Medulla oblongata (tissue), 1 donor: ENCODE data around the gene MBD5.

Experiments used
- DNase-seq: peaks from one replicate; pipeline ENCODE4 v3.0.0-alpha.2; 2015; ENCODE audit errors: extremely low spot score

The MBD5 gene

DNA sequence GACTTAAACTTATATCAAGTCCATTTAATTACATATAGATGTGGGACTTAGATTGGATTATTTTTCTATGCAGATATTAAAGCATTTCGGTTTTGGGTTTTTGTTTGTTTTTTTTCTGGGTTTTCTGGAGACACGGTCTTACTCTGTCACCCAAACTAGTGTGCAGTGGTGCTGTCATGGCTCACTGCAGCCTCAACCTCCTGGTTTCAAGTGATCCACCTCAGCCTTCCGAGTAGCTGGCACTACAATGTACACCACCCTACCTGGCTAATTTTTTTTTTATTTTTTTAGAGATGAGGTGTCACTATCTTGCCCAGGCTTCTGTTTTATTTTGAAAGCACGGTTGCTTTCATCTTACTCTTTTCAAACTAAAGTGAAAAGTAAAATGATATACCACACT, 281.6 kb downstream of the MBD5 start:
- DNase-seq: no peak

DNA sequence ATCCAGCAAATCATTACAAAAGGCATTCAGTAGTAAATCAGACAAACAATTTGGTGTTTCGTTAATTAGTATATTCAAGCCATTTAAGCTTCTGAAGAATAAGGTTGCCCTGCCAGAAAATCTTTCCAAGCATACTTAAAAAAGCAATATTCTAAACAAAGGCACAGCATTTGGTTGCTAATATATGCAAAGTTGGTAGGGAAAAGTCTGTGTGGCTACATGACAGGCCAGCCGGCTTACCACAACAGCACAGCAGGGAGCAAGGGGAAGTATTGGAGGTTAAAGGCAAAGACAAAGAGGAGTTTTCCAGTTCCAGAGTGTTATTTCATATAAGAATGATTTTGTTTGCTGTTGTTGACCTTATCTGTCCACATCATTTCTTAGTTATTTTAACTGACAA, 282.3 kb downstream of the MBD5 start:
- no peak for DNase-seq

DNA sequence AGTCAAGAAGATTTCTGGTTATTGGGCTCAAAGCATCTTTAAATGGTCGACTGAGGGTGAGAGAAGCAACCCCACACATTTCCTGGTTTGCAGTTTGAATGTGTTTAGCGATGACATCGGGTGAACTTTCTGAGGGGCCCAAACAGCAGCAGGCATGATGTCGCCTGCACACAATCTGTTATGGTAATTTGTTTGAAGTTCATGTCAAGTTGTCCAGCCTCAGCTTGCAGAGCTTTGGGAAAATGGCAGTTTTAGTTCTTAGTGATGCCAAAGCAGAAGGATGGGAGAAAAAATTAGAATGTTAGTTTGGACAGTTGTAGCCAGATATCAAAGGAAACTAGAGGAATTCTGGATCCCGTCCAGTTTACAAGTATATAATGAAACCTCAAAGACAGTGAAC, 284.6 kb downstream of the MBD5 start:
- DNase-seq: no peak

DNA sequence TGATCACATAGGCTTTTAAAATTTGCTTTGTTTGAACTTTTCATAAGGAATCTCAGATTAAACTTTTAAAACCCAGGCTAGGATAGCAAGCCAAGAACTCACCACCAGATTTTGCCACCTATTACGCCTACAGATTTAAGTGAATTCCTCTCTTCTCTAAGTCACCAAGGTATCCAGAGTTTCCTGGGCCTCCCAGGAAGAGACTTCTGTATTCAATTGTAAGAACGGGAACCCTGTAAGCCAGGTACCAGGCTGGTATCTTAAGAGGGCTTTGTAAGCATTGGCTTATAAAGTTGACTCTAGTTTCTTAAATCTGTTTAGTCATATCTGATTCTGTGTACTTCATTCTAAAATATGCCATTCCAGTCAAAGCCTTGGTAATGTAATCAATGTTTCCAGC, 285.1 kb downstream of the MBD5 start:
- DNase-seq: no peak

DNA sequence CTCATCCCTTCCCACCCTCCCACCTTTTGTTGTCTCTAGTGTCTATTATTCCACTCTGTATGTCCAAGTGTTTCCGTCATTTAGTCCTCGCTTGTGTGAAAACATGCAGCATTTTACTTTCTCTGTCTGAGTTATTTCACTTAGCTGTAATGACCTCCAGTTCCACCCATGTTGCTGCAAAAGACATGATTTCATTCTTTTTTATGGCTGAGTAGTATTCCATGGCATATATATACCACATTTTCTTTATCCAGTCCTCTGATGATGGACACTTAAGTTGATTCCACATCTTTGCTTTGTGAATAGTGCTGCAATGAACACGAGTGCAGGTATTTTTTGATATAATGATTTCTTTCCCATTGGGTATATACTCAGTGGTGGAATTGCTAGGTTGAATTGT, 296.7 kb downstream of the MBD5 start:
- DNase-seq: no peak

DNA sequence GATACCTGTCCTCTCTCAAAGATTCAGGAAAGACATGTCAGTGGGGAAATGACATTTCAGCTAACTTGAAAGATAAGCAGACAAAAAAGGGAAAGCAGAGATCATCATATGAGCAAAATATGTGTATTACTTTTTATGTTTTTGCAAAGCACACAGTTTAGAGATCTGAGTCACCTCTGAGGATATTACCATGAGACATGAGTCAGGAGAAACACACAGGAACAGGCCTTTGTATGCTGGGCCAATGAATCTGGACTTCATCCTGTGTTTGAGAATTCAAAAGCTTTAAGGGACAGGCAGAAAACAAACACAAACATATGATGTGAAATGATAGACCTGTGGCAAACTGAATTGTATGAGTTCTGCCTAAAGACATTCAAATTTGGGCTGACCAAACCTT, 317.6 kb downstream of the MBD5 start:
- DNase-seq: no peak

DNA sequence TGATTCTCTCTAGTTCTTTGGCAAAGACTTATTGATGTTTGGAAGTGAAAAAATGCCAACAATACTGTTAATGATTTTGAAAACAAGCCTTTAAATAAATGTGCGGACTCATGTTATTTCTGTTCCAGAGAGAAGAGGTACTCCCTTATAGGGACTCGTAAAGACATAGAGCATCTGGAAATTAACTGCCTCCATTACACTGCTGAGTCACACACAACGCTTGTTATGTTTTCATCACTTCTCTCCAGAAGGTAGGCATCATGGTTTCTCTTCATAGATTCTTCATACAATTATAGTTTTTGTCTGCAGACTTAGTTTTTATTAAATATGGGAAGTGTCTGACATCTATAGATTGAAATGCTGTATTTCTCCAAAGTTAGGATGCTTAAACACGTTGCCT, 321.2 kb downstream of the MBD5 start:
- no peak for DNase-seq

DNA sequence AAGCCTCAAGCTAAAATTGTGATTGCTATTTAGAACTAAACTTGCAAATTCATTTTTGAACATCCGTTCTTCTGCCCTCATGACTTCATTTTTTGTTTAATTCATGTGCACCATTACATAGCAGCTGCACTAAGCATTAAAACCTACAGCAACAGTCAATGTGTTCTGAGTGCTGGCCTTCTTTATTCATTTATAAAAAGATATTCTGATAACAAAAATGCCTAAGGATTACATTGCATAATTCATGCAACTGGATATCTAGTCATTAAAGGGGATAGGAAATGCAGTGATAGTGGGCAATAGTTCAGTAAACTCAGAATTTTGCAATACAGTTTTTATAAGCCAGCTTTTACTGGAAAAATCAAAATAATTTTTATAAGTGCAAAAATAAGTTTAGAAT, 329.3 kb downstream of the MBD5 start:
- DNase-seq: no peak

DNA sequence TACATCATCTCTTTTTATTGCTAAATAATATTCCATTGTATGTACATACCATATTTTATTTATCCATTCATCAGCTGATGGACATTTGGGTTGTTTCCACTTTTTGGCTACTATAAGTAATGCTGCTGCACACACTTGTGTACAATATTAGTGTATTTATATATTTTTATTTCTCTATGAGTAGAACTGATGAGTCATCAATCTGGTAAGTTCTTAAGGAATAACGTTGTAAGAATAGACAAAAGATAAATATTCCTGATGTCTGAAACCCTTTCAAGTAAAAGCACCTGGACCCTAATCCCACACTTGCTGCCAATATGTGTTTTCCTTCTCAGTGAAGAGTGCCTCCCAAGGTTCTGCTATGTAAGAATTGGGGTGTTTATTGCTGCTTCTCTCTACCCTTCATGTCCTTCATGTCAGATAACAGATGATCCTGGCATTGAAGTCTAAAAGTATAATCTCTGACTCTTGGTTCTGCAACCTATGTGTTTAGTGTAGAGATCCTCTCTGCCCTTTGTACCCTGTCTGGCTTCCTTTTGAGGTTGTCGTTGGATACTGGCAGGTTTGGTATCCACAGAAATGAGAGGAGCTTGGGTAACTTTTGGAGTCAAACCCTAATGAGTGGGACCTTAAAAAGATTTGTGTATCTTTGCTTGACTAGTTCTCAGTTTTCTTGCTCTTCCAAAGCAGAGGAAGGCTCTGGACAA, 330.7 kb downstream of the MBD5 start:
- DNase-seq: no peak

DNA sequence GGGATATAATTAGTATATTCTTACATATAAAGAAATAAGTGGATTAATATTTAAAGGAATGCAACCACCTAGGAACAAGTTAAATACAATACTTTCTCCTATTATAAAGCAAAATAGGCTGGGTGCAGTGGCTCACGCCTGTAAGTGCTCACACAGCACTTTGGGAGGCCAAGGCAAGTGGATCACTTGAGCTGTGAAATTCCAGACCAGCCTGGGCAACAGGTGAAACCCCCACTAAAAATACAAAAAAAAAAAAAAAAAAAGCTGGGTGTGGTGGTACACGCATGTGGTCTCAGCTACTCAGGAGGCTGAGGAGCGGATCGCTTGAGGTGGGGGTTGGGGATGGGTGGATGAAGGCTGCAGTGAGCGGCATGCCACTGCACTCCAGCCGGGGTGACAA, 337.5 kb downstream of the MBD5 start:
- DNase-seq: no peak

DNA sequence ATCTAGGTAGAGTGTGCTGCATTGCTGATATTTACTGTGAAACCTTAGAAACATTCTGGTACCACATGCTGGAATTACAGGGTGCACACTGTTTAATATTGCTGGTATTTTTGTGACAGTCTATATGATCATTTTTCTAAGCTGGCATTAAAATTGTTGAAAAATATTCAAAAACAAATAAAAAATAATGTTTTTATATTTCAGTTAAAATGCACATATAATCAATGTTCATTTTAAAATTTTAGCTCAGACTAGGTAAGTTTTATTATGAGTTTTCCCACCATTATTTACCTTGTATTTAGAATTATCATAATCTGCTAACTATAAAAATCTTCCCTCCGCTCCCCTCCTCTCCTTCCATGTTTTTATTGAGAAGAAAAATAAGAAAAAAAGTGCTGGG, 339.8 kb downstream of the MBD5 start:
- DNase-seq: no peak

DNA sequence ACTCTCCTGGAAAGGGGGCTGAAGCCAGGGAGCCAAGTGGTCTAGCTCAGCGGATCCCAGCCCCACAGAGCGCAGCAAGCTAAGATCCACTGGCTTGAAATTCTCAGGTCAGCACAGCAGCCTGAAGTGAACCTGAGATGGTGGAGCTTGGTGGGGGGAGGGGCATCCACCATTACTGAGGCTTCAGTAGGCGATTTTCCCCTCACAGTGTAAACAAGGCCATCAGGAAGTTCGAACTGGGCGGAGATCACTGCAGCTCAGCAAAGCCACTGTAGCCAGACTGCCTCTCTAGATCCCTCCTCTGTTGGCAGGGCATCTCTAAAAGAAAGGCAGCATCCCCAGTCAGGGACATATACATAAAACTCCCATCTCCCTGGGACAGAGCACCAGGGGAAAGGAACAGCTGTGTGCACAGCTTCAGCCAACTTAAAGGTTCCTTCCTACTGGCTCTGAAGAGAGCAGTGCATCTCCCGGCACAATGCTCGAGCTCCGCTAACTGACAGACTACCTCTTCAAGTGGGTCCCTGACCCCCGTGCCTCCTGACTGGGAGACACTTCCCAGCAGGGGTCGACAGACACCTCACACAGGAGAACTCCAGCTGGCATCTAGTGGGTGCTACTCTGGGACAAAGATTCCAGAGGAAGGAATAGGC, 341.4 kb downstream of the MBD5 start:
- DNase-seq: no peak

DNA sequence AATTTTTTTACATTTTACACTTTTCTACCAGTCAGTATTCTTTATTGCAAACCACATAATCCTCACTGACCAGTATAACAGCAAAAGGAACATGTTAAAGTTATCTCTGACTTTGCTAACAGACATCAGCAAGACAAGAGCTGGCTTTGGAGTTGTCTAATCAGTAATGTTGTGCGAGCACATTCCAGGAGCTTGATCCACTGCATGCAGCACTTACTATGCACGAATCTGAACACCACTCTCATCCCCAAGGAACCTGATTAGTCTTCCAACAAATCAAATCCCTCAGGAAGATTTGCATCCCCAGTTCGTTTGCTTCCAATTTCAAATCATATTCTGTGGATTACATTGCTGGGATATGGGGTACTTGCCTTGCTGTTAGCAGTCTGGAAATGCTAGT, 354.3 kb downstream of the MBD5 start:
- DNase-seq: no peak

DNA sequence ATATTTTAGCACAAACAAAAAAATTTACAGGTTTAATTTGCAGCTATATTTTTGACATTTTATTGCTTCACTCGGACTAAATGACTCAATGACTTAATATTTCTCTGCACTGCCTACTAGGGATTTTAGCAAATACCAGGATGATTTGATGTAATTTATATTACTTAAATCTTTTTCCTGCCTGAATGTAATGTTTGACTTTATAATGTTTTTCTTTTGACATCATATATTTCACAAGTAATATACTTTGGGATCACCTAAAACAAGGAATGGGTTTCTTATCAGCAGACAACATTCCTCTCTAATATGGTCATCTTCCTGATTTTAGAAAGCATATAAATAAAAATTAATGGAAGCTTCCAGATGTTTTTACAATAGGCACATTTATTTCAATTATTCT, 370.4 kb downstream of the MBD5 start:
- DNase-seq: no peak

DNA sequence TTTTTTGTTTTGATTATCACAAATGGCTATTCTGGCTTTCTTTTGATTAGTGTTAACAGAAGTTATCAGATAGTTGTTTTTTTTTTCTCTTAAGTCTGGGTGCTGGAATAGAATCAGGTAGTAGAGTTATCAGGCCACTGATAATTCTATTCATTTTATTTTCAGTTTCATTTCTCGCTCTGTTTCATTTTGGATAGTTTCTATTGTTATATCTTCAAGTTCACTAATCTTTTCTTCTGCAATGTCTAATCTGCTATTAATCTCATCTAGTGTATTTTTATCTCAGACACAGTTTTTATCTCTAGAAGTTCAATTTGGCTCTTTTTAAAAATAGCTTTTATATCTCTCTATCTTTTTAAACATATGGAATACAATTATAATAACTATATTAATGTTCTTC, 381.9 kb downstream of the MBD5 start:
- DNase-seq: no peak

DNA sequence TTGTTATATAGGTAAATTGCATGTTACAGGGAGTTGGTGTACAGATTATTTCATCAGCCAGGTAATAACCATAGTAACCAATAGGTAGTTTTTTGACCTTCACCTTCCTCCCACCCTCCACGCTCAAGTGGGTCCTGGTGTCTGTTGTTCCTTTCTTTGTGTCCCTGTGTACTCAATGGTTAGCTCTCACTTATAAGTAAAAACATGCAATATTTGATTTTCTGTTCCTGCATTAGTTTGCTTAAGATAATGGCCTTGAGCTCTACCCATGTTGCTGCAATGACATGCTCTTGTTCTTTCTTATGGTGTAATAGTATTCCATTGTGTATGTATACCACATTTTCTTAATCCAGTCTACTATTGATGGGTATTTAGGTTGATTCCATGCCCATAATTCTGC, 390.0 kb downstream of the MBD5 start:
- no peak for DNase-seq

DNA sequence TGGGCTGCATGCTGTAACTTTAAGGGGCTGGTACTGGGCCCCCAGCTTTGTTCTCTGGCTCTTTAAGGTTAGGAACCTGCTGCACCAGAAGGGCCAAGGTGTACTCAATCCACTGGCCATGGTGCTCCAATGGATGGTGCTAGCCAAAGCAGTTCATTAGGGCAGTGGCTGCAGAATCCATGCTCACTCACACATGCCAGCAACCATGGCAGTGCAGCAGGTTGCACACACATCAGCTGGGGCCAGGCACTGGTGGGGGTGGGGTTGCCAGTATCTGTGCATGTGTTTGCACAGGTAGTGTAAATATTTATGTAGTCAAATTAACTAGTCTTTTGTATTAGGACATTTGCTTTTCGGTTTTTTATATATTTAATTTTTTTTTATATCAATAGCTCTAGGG, 395.4 kb downstream of the MBD5 start:
- DNase-seq: no peak

DNA sequence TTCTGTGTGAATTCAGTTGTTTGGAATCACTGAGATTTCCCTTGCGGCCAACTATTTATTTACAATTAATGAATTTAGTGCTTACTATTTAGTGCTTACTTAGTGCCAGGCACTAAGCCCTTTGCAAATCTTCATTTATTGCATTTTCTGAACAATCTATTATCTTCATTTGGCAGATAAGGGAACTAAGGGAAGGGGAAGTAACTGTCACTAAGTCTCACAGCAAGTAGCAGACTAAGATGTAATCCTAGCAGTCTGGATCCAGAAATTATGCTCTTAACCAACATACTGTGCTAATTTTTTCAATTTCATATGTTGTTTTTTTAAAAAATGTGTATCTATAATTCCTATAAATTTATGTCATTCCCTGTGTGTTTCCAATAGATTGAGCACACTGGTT, 409.2 kb downstream of the MBD5 start:
- no peak for DNase-seq

DNA sequence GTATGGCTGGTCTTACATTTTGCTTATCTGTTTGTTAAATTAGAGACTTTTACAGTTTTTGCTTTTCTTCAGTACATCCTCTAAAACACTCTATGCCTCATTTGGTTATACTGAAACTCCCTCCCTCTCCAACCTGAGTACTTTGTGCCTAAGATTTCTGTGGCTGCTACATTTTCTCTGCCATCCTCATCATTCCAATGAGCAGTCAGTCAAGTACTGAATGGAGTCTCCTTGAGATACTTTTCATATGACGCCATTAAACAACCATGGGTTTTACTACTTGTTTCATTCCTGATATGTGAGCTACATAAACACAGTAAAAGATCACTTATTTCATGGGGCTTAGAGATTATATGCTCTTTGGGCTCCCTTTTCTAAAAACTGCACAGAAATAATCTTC, 427.0 kb downstream of the MBD5 start:
- DNase-seq: no peak

DNA sequence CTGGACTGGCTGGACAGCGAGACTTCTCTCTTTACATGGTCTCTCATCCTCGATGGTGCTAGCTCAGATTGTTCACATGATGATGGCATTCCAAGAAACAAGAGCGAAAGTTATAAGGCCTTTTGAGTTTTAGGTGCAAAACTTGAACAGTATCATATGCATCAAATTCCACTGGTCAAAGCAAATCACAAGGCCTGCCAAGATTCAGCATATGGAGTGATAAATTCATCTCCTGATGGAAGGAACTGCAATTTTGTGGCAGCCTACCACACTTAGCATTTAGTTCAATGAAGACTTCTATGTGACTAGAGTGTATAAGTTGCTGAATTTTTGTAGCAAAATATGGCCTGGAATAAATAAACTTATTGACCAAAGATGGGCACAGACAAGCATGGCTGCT, 429.6 kb downstream of the MBD5 start:
- DNase-seq: no peak

DNA sequence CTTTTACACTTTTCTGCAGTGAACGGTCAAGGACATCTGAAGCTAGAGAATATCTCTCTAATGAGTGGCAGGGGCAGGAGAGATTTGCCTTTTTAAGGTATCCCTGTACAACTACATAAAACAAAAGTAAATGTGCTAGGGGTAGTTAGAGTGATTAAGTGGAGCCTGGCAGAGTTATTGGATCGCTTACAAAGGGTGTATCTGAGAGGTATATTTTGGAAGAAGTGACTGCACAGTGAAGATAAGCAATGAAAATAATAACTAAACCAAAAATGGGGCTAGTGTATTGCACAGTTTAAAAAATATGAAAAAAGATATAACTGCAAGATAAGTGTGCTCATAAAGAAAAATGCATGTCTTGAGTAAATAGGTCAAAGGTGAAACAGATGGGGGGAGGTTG, 430.2 kb downstream of the MBD5 start:
- DNase-seq: no peak

DNA sequence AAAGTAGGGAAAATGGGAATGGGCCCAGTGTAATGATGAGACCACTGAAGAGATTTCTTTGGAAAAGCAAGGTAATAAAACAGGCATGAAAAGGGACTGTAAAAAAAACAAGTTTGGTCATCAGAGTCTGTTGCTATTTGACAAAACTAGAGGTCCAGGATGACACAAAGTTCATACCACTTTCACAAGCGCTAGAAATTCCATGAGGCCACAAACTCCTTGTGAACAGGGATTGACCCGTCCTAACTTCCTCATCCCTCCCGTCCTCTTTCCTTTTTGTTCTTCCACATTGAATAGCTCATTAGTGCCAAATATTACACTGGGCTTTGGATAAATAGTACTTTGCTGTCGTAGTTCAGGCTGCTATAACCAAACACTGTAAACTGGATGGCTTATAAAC, 434.9 kb downstream of the MBD5 start:
- DNase-seq: no peak

DNA sequence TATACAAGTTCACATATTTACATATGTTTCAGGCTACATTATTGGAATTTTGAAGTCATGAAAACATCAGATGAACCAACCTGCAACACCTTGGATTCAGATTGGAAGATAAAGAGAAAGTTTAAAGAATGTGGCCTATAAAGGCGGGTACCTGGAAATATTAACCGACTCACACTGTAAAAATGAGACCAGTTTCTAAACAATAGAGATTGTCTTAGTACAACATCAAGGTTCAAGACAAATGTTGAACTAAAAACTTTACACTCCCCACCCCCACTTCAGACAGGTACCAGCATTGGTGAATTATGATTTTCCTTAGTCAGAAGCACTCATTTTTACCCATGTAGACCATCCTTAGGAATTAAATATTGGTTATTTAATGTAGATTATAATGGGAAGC, 437.3 kb downstream of the MBD5 start:
- no peak for DNase-seq

DNA sequence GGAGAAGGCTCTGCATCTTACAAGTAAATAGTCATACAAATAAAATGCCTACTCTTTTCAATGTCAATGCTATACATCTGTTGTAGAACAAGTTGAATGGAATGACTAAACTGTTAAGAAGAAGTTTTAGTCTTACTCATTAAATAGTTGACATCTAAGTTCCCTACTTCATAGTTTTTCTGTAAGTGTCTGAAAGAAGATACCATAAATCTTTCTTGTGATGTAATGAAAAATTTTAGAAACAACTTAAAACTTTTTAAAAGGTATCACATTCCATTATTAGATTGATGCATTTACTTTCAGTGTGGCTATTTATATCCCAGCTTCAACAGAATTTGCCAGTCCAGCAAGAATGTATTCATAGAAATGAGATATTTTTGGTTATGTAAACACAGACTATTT, 438.5 kb downstream of the MBD5 start:
- DNase-seq: no peak
